SH-SY5Y (cell line): ENCODE measurements around the gene EMX1.

Source experiments
- GATA2 ChIP-seq: IDR thresholded peaks from 2 replicates; pipeline ENCODE4 v1.6.1; 2011; ENCODE audit warnings: mild to moderate bottlenecking, low read depth, low read length
- GATA3 ChIP-seq: IDR thresholded peaks from 2 replicates; pipeline ENCODE4 v1.6.1; 2011; ENCODE audit warnings: low read depth, mild to moderate bottlenecking, low read length, moderate library complexity

DNA sequence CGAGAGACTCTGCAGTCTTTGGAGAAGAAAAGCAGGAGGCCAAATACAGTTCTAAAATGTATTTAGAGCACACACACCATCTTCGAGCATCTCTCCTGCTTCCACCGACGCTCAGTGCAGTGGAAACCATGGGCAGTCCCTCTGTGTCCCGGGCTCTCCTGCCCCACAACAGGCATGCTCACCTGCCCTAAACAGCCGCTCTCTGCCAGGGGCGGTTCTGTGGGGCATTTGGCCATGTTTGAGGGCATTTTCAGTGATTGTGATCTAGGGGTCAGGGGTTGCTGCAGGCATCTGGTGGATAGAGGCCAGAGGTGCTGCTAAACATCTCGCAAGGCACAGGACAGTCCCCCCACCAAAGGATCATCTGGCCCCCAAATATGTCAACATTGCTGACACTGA, 55.8 kb downstream of the EMX1 start:
- TF ChIP-seq GATA3 (no peak), GATA2 (peak; percentile 35; the same call in 1 of the 2 replicates)
